H9 (cell line): ENCODE results near the gene PKDCC. TPM values are rescaled to one million over a fixed set of nuclear protein-coding genes. Genes with fewer than 3 reads are reported as not detected.

Experiments used
- DNase-seq: peaks from one replicate; pipeline ENCODE4 v3.0.0-alpha.2; 2017
- H2AFZ ChIP-seq: one replicate; pipeline ENCODE4 v1.6.1; 2013; ENCODE audit warnings: mild to moderate bottlenecking, low read length, control low read depth, moderate library complexity
- H2AK5ac ChIP-seq: 2 replicates; pipeline ENCODE4 v1.6.1; 2013; ENCODE audit warnings: low read length, control low read depth, mixed read lengths; ENCODE audit not compliant: insufficient read length
- H2BK120ac ChIP-seq: one replicate; pipeline ENCODE4 v1.6.1; 2013; ENCODE audit warnings: low read depth, mild to moderate bottlenecking, low read length, control low read depth, inconsistent platforms; ENCODE audit not compliant: poor library complexity, severe bottlenecking
- H2BK12ac ChIP-seq: 2 replicates; pipeline ENCODE4 v1.6.1; 2013; ENCODE audit warnings: low read length, control low read depth, mixed read lengths, low read depth; ENCODE audit not compliant: insufficient read length
- H2BK15ac ChIP-seq: 2 replicates; pipeline ENCODE4 v1.6.1; 2013; ENCODE audit warnings: low read depth, low read length, control low read depth
- H2BK20ac ChIP-seq: one replicate; pipeline ENCODE4 v1.6.1; 2013; ENCODE audit warnings: low read depth, mild to moderate bottlenecking, low read length, control low read depth, inconsistent platforms; ENCODE audit not compliant: poor library complexity, severe bottlenecking
- H2BK5ac ChIP-seq: 2 replicates; pipeline ENCODE4 v1.6.1; 2013; ENCODE audit warnings: low read length, control low read depth, mixed read lengths; ENCODE audit not compliant: insufficient read length
- H3K14ac ChIP-seq: 2 replicates; pipeline ENCODE4 v1.6.1; 2013; ENCODE audit warnings: low read length, control low read depth; ENCODE audit not compliant: insufficient read depth
- H3K18ac ChIP-seq: 2 replicates; pipeline ENCODE4 v1.6.1; 2013; ENCODE audit warnings: low read depth, mild to moderate bottlenecking, mixed read lengths, low read length, control low read depth; ENCODE audit not compliant: insufficient read length
- H3K23ac ChIP-seq: 2 replicates; pipeline ENCODE4 v1.6.1; 2013; ENCODE audit warnings: low read length, control low read depth, mixed read lengths, low read depth; ENCODE audit not compliant: insufficient read length
- H3K23me2 ChIP-seq: 2 replicates; pipeline ENCODE4 v1.6.1; 2013; ENCODE audit warnings: low read depth, mild to moderate bottlenecking, mixed read lengths, low read length, control low read depth; ENCODE audit not compliant: insufficient read length, poor library complexity, severe bottlenecking
- H3K27ac ChIP-seq: 2 replicates; pipeline ENCODE4 v1.5.1; 2013; ENCODE audit warnings: low read length, control low read depth, mixed read lengths, low read depth; ENCODE audit not compliant: insufficient read length
- H3K27me3 ChIP-seq: 2 replicates; pipeline ENCODE4 v1.6.1; 2013; ENCODE audit warnings: low read length, control low read depth, inconsistent platforms; ENCODE audit not compliant: insufficient read depth
- H3K4ac ChIP-seq: 2 replicates; pipeline ENCODE4 v1.6.1; 2013; ENCODE audit warnings: low read depth, mild to moderate bottlenecking, control low read depth, inconsistent platforms, low read length, moderate library complexity
- H3K4me1 ChIP-seq: 2 replicates; pipeline ENCODE4 v1.6.1; 2013; ENCODE audit warnings: low read length, control low read depth, inconsistent platforms; ENCODE audit not compliant: insufficient read depth
- H3K4me2 ChIP-seq: 2 replicates; pipeline ENCODE4 v1.6.1; 2013; ENCODE audit warnings: low read length, control low read depth, mixed read lengths; ENCODE audit not compliant: insufficient read length, insufficient read depth
- H3K56ac ChIP-seq: 2 replicates; pipeline ENCODE4 v1.6.1; 2013; ENCODE audit warnings: low read depth, mild to moderate bottlenecking, mixed read lengths, low read length, control low read depth; ENCODE audit not compliant: insufficient read length
- H3K79me1 ChIP-seq: 2 replicates; pipeline ENCODE4 v1.6.1; 2013; ENCODE audit warnings: low read depth, mild to moderate bottlenecking, moderate library complexity, low read length, control low read depth, inconsistent platforms; ENCODE audit not compliant: insufficient read depth, poor library complexity, severe bottlenecking
- H3K79me2 ChIP-seq: 2 replicates; pipeline ENCODE4 v1.6.1; 2013; ENCODE audit warnings: low read length, control low read depth, inconsistent platforms; ENCODE audit not compliant: insufficient read depth
- H3K9ac ChIP-seq: 2 replicates; pipeline ENCODE4 v1.6.1; 2013; ENCODE audit warnings: low read length, control low read depth, mixed read lengths; ENCODE audit not compliant: insufficient read length; ENCODE audit errors: extremely low read depth
- H3K9me3 ChIP-seq: one replicate; pipeline ENCODE4 v1.6.1; 2013; ENCODE audit warnings: low read depth, low read length, inconsistent platforms; ENCODE audit not compliant: control insufficient read depth
- H3T11ph ChIP-seq: one replicate; pipeline ENCODE4 v1.6.1; 2013; ENCODE audit warnings: mild to moderate bottlenecking, low read length, control low read depth, inconsistent platforms
- H4K20me1 ChIP-seq: one replicate; pipeline ENCODE4 v1.6.1; 2013; ENCODE audit not compliant: control insufficient read depth, insufficient read length, insufficient read depth
- H4K5ac ChIP-seq: 2 replicates; pipeline ENCODE4 v1.6.1; 2013; ENCODE audit warnings: low read depth, mild to moderate bottlenecking, mixed read lengths, low read length, control low read depth; ENCODE audit not compliant: insufficient read length
- H4K8ac ChIP-seq: replicated peaks from 2 replicates; pipeline ENCODE4 v1.6.1; 2013; ENCODE audit warnings: low read length, control low read depth, mixed read lengths, low read depth; ENCODE audit not compliant: insufficient read length
- H4K91ac ChIP-seq: 2 replicates; pipeline ENCODE4 v1.6.1; 2013; ENCODE audit warnings: low read depth, mild to moderate bottlenecking, moderate library complexity, mixed read lengths, low read length, control low read depth; ENCODE audit not compliant: insufficient read length
- H3K27ac Mint-ChIP-seq, 3 experiments: 2 replicates in 2 of 3; 3 replicates in 1 of 3; pipeline ENCODE4 v1.8.0; 2020 to 2021; ENCODE audit warnings: mixed read lengths in 3 of 3, mild to moderate bottlenecking in 1 of 3, moderate library complexity in 1 of 3
- H3K27me3 Mint-ChIP-seq: 2 replicates; pipeline ENCODE4 v1.8.0; 2021; ENCODE audit warnings: low read depth, mild to moderate bottlenecking, moderate library complexity, mixed read lengths
- H3K36me3 Mint-ChIP-seq, 3 experiments: 2 replicates in 2 of 3; 3 replicates in 1 of 3; pipeline ENCODE4 v1.8.0; 2020 to 2021; ENCODE audit warnings: low read depth in 3 of 3, mixed read lengths in 3 of 3; ENCODE audit not compliant: insufficient read depth in 1 of 3
- H3K4me1 Mint-ChIP-seq, 2 experiments: 2 replicates each; pipeline ENCODE4 v1.8.0; 2020; ENCODE audit warnings: mixed read lengths in 2 of 2
- H3K4me3 Mint-ChIP-seq, 2 experiments: 2 replicates in 1 of 2; 3 replicates in 1 of 2; pipeline ENCODE4 v1.8.0; 2020 to 2021; ENCODE audit warnings: mild to moderate bottlenecking in 2 of 2, mixed read lengths in 2 of 2, moderate library complexity in 1 of 2
- H3K9me3 Mint-ChIP-seq, 2 experiments: 2 replicates in 1 of 2; 3 replicates in 1 of 2; pipeline ENCODE4 v1.8.0; 2020; ENCODE audit warnings: mild to moderate bottlenecking in 2 of 2, mixed read lengths in 2 of 2, moderate library complexity in 1 of 2
- CTCF ChIP-seq: fragments of 200-600 bp; sonication (generic); conservative IDR thresholded peaks from 3 replicates; pipeline ENCODE4 v1.8.0; 2021; ENCODE audit warnings: antibody characterized with exemption, mild to moderate bottlenecking
- WGBS: extraction: QIAGEN DNeasy Blood & Tissue Kit; methylation state at CpG from one replicate; pipeline ENCODE4 v1.1.7; 2013; ENCODE audit warnings: missing lambda C conversion rate, low lambda C conversion rate, mixed read lengths; ENCODE audit not compliant: insufficient read length; ENCODE audit errors: extremely low coverage; 5-methylcytosine and 5-hydroxymethylcytosine counted together
- total RNA-seq: library from RNA; stranded (reverse); gene quantifications from 2 replicates; pipeline ENCODE4 v1.2.1, GENCODE V29; 2021

The PKDCC gene
- total RNA-seq, 1 experiment from 2014 or later, result 134 TPM

- Histone ChIP-seq H3K27ac (no peak overlapping the region), H3K23ac (no peak overlapping the region), H2BK20ac (no peak overlapping the region), H4K20me1 (no peaks in the 10 kb centered on the region), H2BK15ac (no peak overlapping the region), H4K5ac (no peak overlapping the region), H3K9me3 (no peaks in the 10 kb centered on the region), H2BK120ac (no peak overlapping the region), H3K79me2 (no peaks in the 10 kb centered on the region), H4K8ac (no peak overlapping the region), H3K23me2 (no peaks in the 10 kb centered on the region), H3K27me3 (no peaks in the 10 kb centered on the region), H4K91ac (no peak overlapping the region), H2BK12ac (no peak overlapping the region), H3T11ph (no peak overlapping the region), H2BK5ac (no peak overlapping the region), H2AK5ac (no peak overlapping the region), H2AFZ (no peak overlapping the region), H3K56ac (no peak overlapping the region), H3K4me1 (peaks cover 7% of the 10 kb centered on the region; the same call in 1 of the 2 replicates), H3K4ac (no peak overlapping the region), H3K79me1 (no peaks in the 10 kb centered on the region), H3K4me2 (no peak overlapping the region), H3K18ac (no peak overlapping the region), H3K14ac (no peak overlapping the region), H3K9ac (no peak overlapping the region)
- Mint-ChIP-seq H3K27me3 (peaks cover 51% of the 10 kb centered on the region), H3K4me3 (no peak overlapping the region), H3K36me3 (peaks cover 3 to 7% (median 6%) of the 10 kb centered on the region in 3 experiments; a peak in 5 of 7 replicates), H3K27ac (no peak overlapping the region), H3K4me1 (peaks cover 15 to 19% of the 10 kb centered on the region in 2 experiments), H3K9me3 (peaks cover 9 to 10% of the 10 kb centered on the region in 2 experiments)
- TF ChIP-seq CTCF, result peak; percentile 91
- no CpG with 5 or more reads among the region's 2 CpGs for WGBS
- DNase-seq, result no peak
Measured at GRCh38 chr2:42095923-42096408, 48.1 kb downstream of the PKDCC start.
